ENCODE results near the gene FGD6.

DNA sequence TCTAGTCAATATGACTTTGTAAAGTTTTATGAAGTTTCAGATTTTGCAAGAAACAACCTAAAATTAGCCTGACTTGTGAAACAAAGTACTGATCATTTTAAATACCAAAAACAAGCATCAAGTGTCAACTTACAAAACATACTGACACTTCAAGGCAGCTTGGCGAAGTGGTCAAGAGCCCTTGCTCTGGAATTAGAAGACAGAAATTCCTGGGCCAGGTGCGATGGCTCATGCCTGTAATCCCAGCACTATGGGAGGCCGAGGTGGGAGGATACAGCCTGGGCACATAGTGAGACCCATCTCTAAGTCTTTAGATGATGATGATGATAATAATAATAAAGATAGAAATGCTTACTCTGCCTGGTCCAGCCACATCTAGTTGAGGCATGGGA lies 98.5 kb downstream of the FGD6 start:
- TF ChIP-seq TAF1 (IDR thresholded peaks at IDR 0.05; ENCODE audit: borderline replicate concordance, low read depth, low read length) (no peak), POLR2A (IDR thresholded peaks at IDR 0.05; ENCODE audit: low read depth, low read length) (no peak), POLR2AphosphoS5 (IDR thresholded peaks at IDR 0.05; ENCODE audit: low read depth, low read length) (no peak)
